LNCAP (cell line): Measurements from ENCODE around the gene STAG2.

Experiments used
- CTCF ChIP-seq: fragments of 450-650 bp; IDR thresholded peaks from 2 replicates; pipeline ENCODE4 v1.5.1; 2017; ENCODE audit warnings: mild to moderate bottlenecking

STAG2 gene

GRCh38 chrX:124103966-124104365 is 142.5 kb downstream of the STAG2 start:
- no peak for TF ChIP-seq CTCF

- no peak for TF ChIP-seq CTCF
These were observed 152.4 kb downstream of the STAG2 start for GRCh38 chrX:124113621-124114600.

GRCh38 chrX:124117325-124117724 is 155.8 kb downstream of the STAG2 start:
- TF ChIP-seq CTCF = no peak

GRCh38 chrX:124125471-124125870 is 164.0 kb downstream of the STAG2 start:
- no peak for TF ChIP-seq CTCF

GRCh38 chrX:124127496-124127895 is 166.0 kb downstream of the STAG2 start:
- no peak for TF ChIP-seq CTCF

- TF ChIP-seq CTCF = no peak
These were observed 184.2 kb downstream of the STAG2 start for GRCh38 chrX:124145749-124146148.

GRCh38 chrX:124151195-124151594 is 189.7 kb downstream of the STAG2 start:
- TF ChIP-seq CTCF = no peak
